ENCODE results near the gene EEFSEC. TPM values are rescaled to one million over a fixed set of nuclear protein-coding genes. Genes with fewer than 3 reads are reported as not detected.

EEFSEC gene
- total RNA-seq = 10.1 and 20.6 TPM in 2 replicates

GRCh38 chr3:128153156-128154041 lies at the start of gene EEFSEC:
Gene EEFSEC, plus strand, starts transcription at chr3:128153481. Its CDS starts 27 bp downstream, at chr3:128153508.
- H3K4me3 ChIP-seq (ENCODE audit: low read depth, low read length) = peak within 1 kb of the TSS; percentile 80
- TF ChIP-seq CTCF (conservative IDR thresholded peaks at IDR 0.05; ENCODE audit: low read depth, low read length) = no peak
- peak; percentile 43 for DNase-seq (ENCODE audit: low read depth)

GRCh38 chr3:128107834-128108233 lies 45.4 kb upstream of the EEFSEC start:
- no peak for DNase-seq (ENCODE audit: low read depth)
- no peak overlapping the region for H3K4me3 ChIP-seq (ENCODE audit: low read depth, low read length)
- no peak for TF ChIP-seq CTCF (conservative IDR thresholded peaks at IDR 0.05; ENCODE audit: low read depth, low read length)

- H3K4me3 ChIP-seq (ENCODE audit: low read depth, low read length) = no peak overlapping the region
- no peak for TF ChIP-seq CTCF (conservative IDR thresholded peaks at IDR 0.05; ENCODE audit: low read depth, low read length)
- no peak for DNase-seq (ENCODE audit: low read depth)
Measured at GRCh38 chr3:128111147-128111546, 42.1 kb upstream of the EEFSEC start.

- DNase-seq (ENCODE audit: low read depth) = peak; percentile 64
- no peak overlapping the region for H3K4me3 ChIP-seq (ENCODE audit: low read depth, low read length)
- TF ChIP-seq CTCF (conservative IDR thresholded peaks at IDR 0.05; ENCODE audit: low read depth, low read length) = no peak
Measured at GRCh38 chr3:128112357-128112968, 40.8 kb upstream of the EEFSEC start.

- DNase-seq (ENCODE audit: low read depth) = no peak
- no peak for TF ChIP-seq CTCF (conservative IDR thresholded peaks at IDR 0.05; ENCODE audit: low read depth, low read length)
- no peak overlapping the region for H3K4me3 ChIP-seq (ENCODE audit: low read depth, low read length)
Measured at GRCh38 chr3:128113817-128114794, 39.2 kb upstream of the EEFSEC start.

GRCh38 chr3:128122013-128122412 lies 31.3 kb upstream of the EEFSEC start:
- no peak overlapping the region for H3K4me3 ChIP-seq (ENCODE audit: low read depth, low read length)
- no peak for DNase-seq (ENCODE audit: low read depth)
- TF ChIP-seq CTCF (conservative IDR thresholded peaks at IDR 0.05; ENCODE audit: low read depth, low read length) = no peak

Measured in epithelial cell of proximal tubule (primary cell).